CD4-positive, alpha-beta T cell treated with Interleukin-15 for 4 hours (primary cell): ENCODE data around the gene CPNE1.

ENCODE experiments used
- DNase-seq: peaks from one replicate; pipeline ENCODE4 v3.0.0-alpha.2; 2020; ENCODE audit warnings: low spot score

Gene CPNE1

DNA sequence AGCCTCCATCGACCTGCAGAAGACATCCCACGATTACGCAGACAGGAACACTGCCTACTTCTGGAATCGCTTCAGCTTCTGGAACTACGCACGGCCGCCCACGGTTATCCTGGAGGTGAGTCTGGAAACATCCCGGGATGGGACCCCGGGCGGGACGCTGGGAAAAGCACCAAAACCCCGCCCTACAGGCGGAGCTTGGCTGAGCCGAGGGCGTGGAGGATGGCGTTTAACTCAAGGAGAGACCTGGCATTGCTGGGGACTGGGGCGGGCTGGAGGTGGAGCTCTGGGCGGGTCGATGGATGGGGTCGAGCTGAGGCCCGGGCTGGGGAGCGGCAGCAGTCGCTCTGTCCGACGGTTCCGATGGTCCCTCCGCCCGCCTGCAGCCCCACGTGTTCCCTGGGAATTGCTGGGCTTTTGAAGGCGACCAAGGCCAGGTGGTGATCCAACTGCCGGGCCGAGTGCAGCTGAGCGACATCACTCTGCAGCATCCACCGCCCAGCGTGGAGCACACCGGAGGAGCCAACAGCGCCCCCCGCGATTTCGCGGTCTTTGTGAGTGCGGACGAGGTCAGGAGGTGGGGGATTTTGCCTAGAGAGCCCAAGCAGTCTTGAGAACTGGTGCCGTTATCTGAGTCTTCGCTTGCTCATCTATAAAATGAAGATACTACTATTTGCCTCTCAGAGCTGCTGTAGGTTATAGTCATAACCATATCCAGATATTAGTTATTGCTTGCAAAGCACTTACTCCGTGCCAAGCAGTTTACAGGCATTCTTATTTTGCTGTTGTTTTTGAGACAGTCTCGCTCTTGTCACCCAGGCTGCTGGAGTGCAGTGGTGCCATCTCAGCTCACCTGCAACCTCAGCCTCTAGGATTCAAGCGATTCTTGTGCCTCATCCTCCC lies 45.3 kb downstream of the CPNE1 start:
- DNase-seq = peak; percentile 74

DNA sequence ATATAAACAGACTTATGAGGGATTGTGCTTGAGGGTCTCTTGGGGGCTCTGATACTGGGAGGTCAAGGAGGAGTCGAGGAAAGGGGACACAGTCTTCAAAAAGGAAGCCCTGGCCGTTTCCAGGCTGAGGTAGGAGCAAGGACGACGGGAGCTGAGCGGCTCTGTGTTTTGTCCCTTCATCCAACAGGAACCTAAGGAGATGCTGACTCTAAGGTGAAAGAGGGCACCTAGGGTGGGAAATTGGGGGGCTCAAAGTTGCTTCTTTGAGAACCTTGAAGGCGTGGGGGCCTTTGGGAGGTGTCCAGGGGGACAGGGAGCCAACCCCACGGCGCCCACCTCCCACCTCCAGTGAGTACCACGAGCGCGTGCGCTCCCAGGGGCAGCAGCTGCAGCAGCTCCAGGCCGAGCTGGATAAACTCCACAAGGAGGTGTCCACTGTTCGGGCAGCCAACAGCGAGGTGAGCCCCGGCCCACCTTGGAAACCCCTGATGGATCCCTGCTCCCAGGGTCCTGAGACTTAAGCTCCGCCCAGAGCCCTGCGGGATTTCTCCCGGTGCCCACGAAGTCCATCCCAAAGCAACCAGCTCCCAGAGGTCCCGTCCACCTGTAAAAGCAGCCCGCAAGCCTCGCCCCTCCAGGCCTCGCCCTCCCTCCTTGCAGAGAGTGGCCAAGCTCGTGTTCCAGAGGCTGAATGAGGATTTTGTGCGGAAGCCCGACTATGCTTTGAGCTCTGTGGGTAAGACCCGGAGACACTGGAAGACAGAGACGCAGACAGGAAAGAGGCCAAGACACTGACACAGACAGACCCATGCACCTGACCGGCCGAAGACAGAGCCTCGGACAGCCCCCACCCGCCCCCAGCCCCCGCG lies 46.2 kb downstream of the CPNE1 start:
- no peak for DNase-seq

DNA sequence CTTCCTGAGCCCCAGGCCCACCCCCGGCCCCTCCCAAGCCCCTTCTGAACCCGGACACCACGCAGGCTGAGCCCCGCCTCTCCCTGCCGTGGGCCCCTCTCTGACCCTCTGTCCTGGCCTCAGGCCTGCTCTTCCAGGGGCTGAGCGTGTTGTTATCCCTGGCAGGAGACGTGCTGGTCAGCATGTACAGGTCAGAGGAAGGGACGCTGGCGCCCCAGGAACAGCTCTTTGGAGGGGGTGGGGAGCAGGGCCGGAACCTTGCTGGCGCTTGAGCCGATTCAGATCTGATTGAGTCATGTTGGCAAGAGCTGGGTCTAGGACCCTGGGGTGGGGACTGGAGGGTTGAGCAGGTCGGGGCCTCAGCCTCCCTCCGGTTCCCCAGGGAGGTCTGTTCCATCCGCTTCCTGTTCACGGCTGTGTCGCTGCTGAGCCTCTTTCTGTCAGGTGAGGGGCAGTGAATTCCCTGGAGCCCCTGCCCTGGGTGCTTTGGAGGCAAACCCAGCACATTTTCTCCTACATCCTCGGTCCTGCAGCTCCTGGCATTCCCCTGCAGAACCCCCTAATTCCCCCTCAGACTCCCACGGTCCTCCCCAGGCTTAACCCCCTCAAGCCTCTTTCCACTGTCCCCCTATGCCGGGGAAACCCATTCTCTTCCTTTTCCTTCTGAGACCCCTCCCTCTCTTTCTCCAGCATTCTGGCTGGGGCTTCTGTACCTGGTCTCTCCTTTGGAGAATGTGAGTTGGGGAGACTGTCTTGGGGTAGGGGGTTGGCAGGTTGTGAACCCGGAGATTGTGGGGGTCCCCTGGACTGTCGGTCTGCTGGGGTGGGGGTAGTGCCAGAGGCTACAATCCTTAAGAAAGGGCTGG lies 47.1 kb downstream of the CPNE1 start:
- peak; percentile 22 for DNase-seq

DNA sequence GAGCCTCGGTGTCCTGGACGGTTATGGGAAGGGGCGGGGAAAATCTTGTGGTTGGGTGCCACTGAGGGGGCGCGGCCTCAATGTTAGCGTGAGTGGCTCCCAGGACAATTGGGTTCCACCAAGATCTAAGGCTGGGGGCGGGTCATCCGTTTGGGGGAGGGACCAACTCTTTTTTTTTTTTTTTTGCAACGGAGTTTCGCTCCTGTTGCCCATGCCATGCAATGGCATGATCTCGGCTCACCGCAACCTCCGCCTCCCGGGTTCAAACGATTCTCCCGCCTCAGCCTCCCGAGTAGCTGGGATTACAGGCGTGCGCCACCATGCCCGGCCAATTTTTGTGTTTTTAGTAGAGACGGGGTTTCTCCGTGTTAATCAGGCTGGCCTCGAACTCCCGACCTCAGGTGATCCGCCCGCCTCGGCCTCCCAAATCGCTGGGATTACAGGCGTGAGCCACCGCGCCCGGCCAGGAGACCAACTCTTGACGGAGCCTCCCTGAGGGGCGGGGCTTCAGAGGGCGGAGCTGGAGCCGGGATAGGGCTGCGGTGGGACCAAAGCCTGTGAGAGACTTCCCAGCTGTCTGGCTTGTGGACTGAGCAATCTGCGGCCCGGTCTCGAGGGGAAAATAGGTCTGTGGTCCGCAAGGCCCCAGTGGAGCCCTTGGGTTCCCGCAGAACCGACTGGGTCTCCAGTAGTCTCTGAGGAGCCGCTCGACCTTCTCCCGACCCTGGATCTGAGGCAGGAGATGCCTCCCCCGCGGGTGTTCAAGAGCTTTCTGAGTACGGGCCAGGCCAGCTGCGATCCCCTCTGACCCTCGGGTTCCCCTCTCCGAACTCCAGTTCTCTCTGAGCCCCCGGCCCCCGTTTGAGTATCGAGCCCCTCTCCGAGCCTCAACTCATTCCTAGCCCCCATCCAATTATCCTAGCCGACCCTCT lies 48.0 kb downstream of the CPNE1 start:
- DNase-seq = peak; percentile 35

DNA sequence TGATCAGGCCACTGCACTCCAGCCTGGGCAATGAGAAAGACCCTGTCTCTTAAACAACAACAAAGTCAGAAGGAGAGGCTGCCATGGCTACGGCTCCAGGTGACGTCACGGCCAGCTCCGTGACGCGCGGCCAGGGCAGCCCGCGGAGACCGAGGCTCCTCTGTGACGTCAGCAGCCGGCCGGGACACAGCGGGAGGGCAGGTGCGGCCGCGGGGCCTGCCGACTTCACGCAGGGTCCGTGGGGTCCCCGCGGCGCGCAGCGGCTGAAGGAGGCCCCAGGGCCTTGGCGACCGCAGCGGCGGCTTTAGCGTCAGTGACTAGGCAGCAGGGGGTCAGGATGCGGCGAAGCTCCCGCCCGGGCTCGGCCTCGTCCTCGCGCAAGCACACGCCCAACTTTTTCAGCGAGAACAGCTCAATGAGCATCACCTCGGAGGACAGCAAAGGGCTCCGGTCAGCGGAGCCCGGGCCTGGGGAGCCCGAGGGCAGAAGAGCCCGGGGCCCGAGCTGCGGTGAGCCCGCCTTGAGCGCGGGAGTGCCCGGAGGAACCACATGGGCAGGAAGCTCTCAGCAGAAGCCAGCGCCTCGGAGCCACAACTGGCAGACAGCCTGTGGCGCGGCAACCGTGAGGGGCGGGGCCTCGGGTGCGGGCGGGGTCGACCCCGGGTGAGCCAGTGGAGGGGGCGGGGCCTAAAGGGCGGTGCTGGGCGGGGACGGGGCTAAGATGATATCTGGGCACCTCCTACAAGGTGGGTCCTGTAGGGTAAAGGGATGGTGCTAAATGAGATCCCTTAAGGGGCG lies 48.8 kb downstream of the CPNE1 start, which contains the start of gene SPAG4:
SPAG4 (plus strand) TSS at position 163 of the 798 bp plus-strand sequence; CDS start at position 338, 175 bp downstream.
- DNase-seq = peak; percentile 100

DNA sequence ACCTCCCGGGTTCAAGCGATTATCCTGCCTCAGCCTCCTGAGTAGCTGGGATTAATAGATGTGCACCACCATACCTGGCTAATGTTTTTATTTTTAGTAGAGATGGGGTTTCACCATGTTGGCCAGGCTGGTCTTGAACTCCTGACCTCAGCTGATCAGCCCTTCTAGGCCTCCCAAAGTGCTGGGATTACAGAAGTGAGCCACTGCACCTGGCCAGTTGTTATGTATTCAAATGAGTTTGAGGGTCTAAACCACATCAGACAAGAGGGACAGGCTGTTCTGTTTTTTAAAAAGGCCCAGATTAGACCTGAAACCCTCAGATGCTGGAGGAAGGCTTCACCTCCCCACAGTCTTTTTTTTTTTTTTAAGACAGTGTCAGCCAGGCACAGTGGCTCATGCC lies 53.2 kb downstream of the CPNE1 start:
- no peak for DNase-seq

DNA sequence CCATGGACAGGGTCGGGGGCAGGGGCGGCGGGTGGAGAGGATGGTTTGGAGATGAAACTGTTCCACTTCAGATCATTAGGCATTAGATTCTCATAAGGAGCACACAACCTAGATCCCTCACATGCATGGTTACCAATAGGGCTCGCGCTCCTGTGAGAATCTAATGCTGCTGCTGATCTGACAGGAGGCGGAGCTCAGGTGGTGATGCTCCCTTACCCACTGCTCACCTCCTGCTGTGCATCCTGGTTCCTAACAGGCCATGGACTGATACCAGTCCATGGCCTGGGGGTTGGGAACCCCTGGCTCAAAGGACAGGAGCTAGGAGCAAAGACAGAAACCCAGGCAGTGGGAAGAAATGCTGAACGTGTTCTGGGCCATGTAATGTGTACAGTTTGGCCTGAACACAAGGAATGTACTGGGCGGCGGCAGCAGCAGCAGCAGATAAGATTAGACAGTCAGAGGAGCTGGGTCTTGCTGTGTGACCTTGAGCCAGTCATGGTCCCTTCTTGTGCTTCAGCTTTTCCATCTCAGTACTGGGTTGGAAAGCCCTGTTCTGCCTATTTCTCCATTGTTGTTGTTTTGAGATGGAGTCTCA lies 53.8 kb downstream of the CPNE1 start:
- no peak for DNase-seq

DNA sequence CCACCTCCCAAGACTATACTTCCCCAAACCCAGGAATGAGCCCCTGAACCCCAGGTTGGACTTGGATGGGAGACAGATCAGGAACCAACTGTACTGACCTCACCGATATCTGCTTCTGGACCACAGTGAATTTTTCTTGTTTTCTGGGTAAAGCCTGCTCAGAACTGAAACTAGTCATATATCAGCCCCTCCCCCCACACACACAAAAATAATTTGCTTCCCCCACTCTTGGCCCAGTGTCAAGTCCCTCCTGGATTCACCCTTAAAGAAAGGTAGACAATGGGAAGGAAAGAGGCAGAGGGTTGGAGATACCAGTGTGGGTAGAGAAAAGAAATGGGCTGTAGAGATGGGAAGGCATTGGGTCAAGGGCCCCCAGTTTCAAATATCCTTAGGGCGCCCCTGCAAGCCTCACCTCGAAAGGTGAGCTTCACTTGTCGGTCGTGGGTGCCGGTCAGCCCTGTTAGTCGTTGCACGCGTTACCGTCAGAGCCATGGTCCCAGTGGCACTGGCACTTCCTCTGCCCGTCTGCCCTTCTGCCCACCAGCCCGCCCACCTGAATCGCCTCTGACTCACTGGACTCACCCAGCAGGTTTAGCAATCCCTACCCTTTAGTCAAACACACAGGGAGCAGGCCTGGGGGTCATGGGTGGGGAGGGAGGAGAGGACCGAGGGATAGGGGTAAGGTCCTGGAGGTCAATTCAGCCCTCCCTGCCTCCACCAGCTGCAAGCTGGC lies 57.5 kb downstream of the CPNE1 start:
- DNase-seq = no peak

DNA sequence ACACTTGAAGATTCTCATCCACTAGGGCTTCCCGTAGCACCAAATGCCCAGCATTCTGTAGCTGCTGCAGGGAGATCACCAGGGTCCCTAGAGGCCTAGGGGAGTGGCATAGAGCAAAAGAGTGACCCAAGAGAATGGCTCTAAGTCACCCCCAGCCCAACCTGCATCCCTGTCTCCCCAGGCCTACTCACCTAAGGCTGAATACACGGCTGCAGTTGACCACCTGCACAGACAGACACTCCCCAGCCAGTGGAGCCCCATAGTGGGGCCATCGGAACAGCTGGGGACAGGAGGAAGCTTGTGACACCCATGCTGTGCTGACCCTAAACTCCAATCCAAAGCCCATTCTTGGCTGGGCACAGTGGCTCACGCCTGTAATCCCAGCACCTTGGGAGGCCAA lies 58.6 kb downstream of the CPNE1 start:
- no peak for DNase-seq

DNA sequence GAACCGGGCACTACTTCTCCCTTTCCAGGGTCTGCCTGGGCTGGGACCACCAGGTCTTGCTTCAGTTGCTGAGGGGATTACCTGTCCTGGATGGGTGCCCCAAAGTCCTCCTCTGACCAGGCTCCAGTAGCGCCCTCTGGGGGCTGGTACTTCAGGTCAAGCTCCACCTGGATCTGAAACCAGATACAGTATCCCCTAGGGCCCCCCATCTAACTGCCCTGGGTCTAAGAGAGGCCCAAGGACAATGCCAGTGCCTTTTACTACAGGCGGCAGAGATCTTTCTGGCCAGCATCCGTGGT lies 60.3 kb downstream of the CPNE1 start:
- peak; percentile 18 for DNase-seq

DNA sequence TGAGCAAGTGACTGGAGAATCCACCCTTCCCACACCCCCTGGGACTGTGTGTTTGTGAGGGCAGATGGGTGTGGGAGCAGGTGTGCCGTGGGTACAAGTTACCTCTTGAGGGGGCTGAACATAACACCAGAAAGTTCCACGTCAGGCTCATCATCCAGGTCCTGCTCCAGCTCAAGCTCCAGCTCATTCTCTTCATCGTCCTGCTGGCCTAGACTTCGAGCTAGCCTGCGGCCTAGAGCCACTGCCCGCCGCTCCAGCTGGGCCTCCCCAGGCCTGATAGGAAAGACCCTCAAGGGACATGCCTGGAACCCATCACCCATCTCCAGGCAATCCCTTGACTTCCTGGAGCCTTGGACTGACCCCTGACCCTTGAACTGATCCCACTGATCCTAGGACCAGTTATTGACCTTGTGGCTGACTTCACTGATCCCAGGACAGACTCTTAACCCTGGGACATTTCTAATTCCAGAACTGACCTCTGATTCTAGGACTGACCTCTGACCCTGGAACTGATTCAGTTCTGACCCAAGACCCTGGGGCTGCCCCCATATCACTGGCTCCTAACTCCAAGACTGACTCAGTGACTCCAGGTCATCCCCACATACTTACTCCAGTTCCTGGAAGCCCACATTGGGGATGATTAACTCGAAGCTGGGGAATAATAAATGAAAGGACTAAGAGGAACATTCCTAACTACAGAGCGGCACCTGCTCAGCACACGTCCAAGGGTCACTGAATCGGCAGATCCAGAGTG lies 60.8 kb downstream of the CPNE1 start:
- no peak for DNase-seq

DNA sequence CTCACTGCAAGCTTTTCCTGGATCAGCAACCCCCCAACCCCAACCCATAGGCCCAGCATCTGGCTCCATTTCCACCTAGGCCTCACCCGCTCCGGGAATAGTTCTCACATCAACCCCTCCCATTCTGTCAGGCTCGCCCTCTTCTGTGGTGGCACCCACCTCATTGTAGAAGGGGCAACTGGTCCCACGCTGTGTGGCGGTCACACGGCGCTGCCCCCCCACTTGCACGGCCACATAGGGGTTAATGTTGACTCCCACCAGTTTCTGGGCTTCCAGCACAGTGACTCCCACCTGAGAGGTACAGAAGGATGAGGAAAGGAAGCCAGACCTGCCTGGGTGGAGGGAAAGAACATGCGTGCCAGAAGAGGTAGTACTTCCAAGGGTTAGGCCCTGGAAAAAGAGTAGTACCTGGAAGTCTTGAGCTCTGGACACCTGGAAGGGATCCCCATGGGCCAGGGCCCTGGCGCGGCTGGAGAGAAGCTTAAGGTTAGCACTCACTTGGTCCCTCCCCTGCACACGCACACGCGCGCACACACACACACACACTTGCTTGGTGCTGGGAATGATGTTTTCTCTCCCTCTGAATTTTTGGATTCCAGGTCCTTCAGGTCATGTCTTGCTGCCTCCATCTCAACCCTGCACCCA lies 61.7 kb downstream of the CPNE1 start:
- DNase-seq = no peak

DNA sequence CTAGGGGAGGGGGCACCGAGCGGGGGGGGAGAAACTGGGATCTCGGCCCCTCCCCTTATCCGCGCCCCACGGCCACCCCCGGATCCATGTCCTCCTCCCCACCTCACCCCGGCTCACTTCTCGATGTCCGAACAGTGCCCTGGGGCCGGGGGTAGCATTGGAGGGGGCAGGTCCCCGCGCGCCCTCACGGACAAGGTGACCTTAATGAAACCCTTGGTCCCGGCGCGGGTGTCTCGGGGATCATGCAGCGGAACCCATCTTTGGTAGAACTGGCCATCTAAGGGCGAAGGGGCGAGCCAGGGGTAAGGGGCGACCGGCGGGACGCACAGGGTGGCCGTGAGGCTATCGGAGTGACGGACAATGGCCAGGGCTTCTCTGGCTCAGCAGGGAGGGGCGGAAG lies 62.7 kb downstream of the CPNE1 start:
- no peak for DNase-seq

DNA sequence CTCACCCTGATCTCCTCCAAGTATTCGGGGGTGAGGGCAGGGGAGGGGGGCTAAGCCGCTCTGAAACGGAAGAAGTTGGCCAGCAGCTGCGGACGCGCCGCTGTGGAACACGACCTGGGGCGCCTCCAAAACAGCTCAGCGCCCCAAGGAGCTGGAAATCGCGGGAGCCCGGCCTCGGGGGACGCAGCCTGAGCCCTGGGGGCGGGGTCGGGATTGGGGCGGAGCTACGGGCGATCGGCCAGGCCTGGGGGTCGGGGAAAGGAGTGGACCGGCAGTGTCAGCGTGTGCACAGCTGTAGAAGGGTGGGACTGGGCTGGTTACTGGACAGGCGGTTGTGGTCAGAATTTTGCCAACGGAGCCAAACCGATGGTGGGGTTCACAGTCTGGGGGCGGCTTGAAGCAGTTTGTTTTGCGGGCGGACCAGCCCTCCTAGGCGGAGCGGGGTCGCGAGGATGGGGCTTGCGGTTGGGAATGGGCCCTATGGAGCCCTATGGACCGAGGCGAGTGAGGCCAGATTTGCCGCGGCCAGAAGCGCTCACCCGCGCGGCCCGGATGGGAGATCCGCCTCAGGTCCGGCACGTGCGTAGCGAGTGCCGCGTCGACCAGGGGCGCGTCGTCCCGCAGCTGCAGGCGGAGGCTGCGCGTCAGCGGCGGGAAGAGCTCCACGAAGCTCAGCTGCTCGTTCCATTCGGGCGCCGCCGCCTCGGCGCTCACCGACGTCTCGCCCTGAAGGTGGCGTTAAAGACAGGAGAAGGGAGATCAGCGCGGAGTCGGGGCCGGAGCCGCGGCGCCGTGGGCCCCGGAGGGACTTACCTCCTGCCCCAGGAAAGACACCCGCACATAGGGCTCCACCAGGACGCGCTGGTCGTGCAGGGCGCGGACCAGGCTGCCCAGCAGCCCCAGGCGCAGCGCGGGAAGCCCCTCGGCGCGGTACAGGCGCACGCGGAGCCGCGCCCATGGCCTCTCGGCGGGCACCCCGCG lies 63.4 kb downstream of the CPNE1 start:
- DNase-seq = peak; percentile 82

DNA sequence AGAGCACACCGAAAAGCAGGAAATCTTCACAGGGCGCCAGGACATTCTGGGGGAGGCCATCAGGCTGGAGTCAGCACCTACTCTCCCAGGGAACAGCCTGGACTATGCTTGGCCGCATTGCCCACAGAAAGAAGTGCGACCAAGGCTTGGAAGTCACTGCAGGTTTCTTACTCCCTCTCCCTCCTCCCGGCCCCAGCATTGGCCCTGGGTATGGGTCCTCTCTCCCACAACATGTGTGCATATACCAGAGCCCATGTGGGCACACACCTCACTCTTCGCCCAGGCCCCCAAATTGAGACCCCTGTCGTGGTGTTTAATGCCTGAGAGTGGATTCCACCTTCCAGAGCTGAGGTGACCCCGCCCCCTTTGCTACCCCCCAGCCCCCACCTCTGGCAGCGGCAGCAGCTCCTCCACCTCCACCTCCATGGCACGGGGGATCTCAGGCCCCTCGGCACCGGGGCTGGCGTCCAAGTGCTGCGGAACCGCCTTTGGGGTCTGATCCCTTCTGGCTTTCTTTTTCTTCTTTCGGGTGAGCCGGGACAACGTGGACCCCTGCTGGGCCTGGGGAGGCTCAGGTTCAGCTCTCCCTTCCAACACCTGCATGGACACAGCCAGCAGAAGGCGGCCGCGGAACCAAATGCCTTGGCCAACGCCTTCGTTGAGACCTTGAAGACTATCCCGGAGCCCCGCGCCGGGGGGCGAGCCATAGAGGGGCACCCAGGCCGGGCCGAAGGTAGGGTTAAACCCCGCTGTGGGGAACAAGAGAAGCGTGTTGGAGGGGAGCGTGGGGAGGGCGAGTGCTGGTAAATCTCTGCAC lies 64.3 kb downstream of the CPNE1 start:
- DNase-seq = no peak

DNA sequence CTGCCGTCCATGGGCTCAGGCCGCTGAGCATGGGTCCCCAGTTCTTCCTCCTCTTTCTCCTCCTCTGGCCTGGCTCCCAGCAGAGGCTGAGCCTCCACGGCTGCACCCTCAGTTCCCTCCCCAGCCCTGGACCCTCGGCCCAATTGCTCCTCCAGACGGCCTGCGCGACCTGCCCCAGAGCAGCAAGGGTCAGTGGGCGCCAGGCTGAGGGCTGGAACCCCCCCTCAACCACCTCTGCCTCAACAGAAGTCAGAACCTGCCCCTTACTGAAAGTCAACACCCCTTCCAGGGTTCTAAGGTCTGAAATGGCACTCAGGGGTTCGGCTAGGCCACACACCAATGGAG lies 65.0 kb downstream of the CPNE1 start:
- DNase-seq = no peak
